ENCODE measurements around the gene WNT6.

Gene WNT6

GRCh38 chr2:218894151-218894879, 34.7 kb downstream of the WNT6 start:
- Histone ChIP-seq H3K9ac (ENCODE audit: low read length) (peak overlapping the region; percentile 78; the same call in 1 of the 2 replicates), H3K27ac (ENCODE audit: low read length) (peak overlapping the region; percentile 98; the same call in 1 of the 2 replicates), H3K9me2 (replicated peaks; ENCODE audit: insufficient read depth, low read length) (no peaks in the 10 kb centered on the region), H3K36me3 (replicated peaks; ENCODE audit: insufficient read depth, low read length) (no peaks in the 10 kb centered on the region), H3F3A (ENCODE audit: insufficient read depth, low read length) (peaks cover 46% of the 10 kb centered on the region), H3K4me1 (ENCODE audit: low read length) (peaks cover 67% of the 10 kb centered on the region), H2AFZ (ENCODE audit: low read length) (no peak overlapping the region), H3K4me3 (ENCODE audit: low read length) (no peak overlapping the region), H3K27me3 (replicated peaks; ENCODE audit: insufficient read depth, low read length) (no peaks in the 10 kb centered on the region), H3K4me2 (ENCODE audit: low read depth, low read length) (peak overlapping the region; percentile 93), H3K9me3 (replicated peaks; ENCODE audit: insufficient read depth, low read length) (no peaks in the 10 kb centered on the region), H3K79me2 (ENCODE audit: low read length) (peaks cover 30% of the 10 kb centered on the region), H4K20me1 (ENCODE audit: insufficient read depth, low read length) (no peaks in the 10 kb centered on the region)
- DNase-seq = no peak
- TF ChIP-seq EZH2 (optimal IDR thresholded peaks at IDR 0.05; ENCODE audit: low read depth, low read length) = no peak
- no peak for TF ChIP-seq EZH2phosphoT487 (IDR thresholded peaks at IDR 0.05; ENCODE audit: low read length)
- no peak for TF ChIP-seq CTCF (IDR thresholded peaks at IDR 0.05; ENCODE audit: low read length)

GRCh38 chr2:218894880-218895157, 35.2 kb downstream of the WNT6 start:
- no peaks in the 10 kb centered on the region for H3K27me3 ChIP-seq (replicated peaks; ENCODE audit: insufficient read depth, low read length)
- no peaks in the 10 kb centered on the region for H4K20me1 ChIP-seq (ENCODE audit: insufficient read depth, low read length)
- no peak overlapping the region for H3K4me3 ChIP-seq (ENCODE audit: low read length)

GRCh38 chr2:218895326-218895725, 35.7 kb downstream of the WNT6 start:
- Histone ChIP-seq H3K9me2 (replicated peaks; ENCODE audit: insufficient read depth, low read length) (no peaks in the 10 kb centered on the region), H3K9ac (ENCODE audit: low read length) (peak overlapping the region; percentile 94; the same call in 1 of the 2 replicates), H3K27me3 (replicated peaks; ENCODE audit: insufficient read depth, low read length) (no peaks in the 10 kb centered on the region), H3K4me2 (ENCODE audit: low read depth, low read length) (peak overlapping the region; percentile 88; the same call in 1 of the 2 replicates), H3F3A (ENCODE audit: insufficient read depth, low read length) (peaks cover 46% of the 10 kb centered on the region), H3K9me3 (replicated peaks; ENCODE audit: insufficient read depth, low read length) (no peaks in the 10 kb centered on the region), H3K4me3 (ENCODE audit: low read length) (no peak overlapping the region), H3K79me2 (ENCODE audit: low read length) (peaks cover 24% of the 10 kb centered on the region), H3K27ac (ENCODE audit: low read length) (peak overlapping the region; percentile 98), H3K4me1 (ENCODE audit: low read length) (peaks cover 67% of the 10 kb centered on the region), H4K20me1 (ENCODE audit: insufficient read depth, low read length) (no peaks in the 10 kb centered on the region), H2AFZ (ENCODE audit: low read length) (no peak overlapping the region), H3K36me3 (replicated peaks; ENCODE audit: insufficient read depth, low read length) (no peaks in the 10 kb centered on the region)
- TF ChIP-seq EZH2 (optimal IDR thresholded peaks at IDR 0.05; ENCODE audit: low read depth, low read length) = no peak
- TF ChIP-seq CTCF (IDR thresholded peaks at IDR 0.05; ENCODE audit: low read length) = no peak
- no peak for TF ChIP-seq EZH2phosphoT487 (IDR thresholded peaks at IDR 0.05; ENCODE audit: low read length)
- no peak for DNase-seq

More at GRCh38 chr2:218894880-218895157, 35.2 kb downstream of the WNT6 start:
- DNase-seq = no peak
- H3K4me2 ChIP-seq (ENCODE audit: low read depth, low read length) = no peak overlapping the region
- no peak overlapping the region for H2AFZ ChIP-seq (ENCODE audit: low read length)
- peaks cover 25% of the 10 kb centered on the region for H3K79me2 ChIP-seq (ENCODE audit: low read length)
- H3K36me3 ChIP-seq (replicated peaks; ENCODE audit: insufficient read depth, low read length) = no peaks in the 10 kb centered on the region
- peaks cover 46% of the 10 kb centered on the region for H3F3A ChIP-seq (ENCODE audit: insufficient read depth, low read length)
- TF ChIP-seq EZH2phosphoT487 (IDR thresholded peaks at IDR 0.05; ENCODE audit: low read length) = no peak
- no peak for TF ChIP-seq CTCF (IDR thresholded peaks at IDR 0.05; ENCODE audit: low read length)
- no peak for TF ChIP-seq EZH2 (optimal IDR thresholded peaks at IDR 0.05; ENCODE audit: low read depth, low read length)
- no peaks in the 10 kb centered on the region for H3K9me2 ChIP-seq (replicated peaks; ENCODE audit: insufficient read depth, low read length)
- peak overlapping the region; percentile 98; the same call in 1 of the 2 replicates for H3K27ac ChIP-seq (ENCODE audit: low read length)
- no peaks in the 10 kb centered on the region for H3K9me3 ChIP-seq (replicated peaks; ENCODE audit: insufficient read depth, low read length)
- H3K4me1 ChIP-seq (ENCODE audit: low read length) = peaks cover 67% of the 10 kb centered on the region
- no peak overlapping the region for H3K9ac ChIP-seq (ENCODE audit: low read length)
